ENCODE measurements around the gene MSANTD1.

The MSANTD1 gene

DNA sequence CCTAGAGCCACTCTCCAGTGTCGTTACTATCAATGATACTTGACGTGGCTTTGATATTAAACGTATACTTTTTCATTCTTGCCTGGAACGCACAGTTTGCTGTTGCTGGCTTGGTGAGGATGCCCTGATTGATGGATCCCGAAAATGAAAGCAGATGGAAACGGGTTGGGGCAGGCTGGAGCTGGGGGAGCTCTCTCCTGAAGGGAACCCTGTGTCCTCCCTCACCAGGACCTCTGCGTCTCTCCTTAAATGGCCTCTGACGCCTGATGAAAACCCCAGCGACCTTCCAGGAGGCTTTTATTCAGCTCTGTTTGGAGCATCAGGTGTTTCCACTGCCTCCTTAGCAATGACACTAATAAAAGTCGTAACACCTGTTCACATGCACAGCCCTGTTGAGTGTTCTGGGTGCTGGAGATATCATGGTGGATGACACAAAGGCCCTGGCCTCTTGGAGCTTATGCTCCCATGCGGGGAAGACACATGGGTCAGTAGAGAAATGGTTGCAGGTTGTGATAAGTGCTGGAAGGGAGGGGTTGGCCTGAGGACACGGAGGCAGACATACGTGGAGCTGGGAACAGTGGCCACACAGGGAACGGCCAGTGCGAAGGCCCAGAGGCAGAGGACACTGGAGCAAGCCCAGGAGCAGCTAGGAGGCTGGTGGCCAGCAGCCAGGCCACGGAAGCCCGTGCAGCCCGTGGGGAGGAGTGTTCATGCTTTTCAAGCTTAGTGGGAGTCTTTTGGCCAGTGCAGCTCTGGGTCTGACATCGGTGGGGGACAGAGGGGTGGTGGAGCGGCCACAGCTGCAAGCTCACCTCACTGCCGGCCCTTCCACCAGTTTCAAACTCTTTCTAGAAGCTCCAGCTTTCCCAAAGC is 7.5 kb downstream of the MSANTD1 start:
- TF ChIP-seq, protein P1, sequence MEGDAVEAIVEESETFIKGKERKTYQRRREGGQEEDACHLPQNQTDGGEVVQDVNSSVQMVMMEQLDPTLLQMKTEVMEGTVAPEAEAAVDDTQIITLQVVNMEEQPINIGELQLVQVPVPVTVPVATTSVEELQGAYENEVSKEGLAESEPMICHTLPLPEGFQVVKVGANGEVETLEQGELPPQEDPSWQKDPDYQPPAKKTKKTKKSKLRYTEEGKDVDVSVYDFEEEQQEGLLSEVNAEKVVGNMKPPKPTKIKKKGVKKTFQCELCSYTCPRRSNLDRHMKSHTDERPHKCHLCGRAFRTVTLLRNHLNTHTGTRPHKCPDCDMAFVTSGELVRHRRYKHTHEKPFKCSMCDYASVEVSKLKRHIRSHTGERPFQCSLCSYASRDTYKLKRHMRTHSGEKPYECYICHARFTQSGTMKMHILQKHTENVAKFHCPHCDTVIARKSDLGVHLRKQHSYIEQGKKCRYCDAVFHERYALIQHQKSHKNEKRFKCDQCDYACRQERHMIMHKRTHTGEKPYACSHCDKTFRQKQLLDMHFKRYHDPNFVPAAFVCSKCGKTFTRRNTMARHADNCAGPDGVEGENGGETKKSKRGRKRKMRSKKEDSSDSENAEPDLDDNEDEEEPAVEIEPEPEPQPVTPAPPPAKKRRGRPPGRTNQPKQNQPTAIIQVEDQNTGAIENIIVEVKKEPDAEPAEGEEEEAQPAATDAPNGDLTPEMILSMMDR (IDR thresholded peaks at IDR 0.05; ENCODE audit: low read depth, low read length, poor library complexity, severe bottlenecking), result no peak
- TF ChIP-seq EZH2phosphoT487 (IDR thresholded peaks at IDR 0.05; ENCODE audit: borderline replicate concordance, low read length), result no peak
- H4K20me1 ChIP-seq (ENCODE audit: control insufficient read depth, insufficient read depth, low read depth, low read length), result no peaks in the 10 kb centered on the region
- no peak overlapping the region for H3K4me2 ChIP-seq (ENCODE audit: low read length)
- H3K4me3 ChIP-seq (ENCODE audit: low read length), result no peak overlapping the region
- no peak overlapping the region for H3K27ac ChIP-seq (ENCODE audit: low read depth, low read length)
- peaks cover 21% of the 10 kb centered on the region for H3K4me1 ChIP-seq (ENCODE audit: control insufficient read depth, low read length)
- no peaks in the 10 kb centered on the region for H3K79me2 ChIP-seq (ENCODE audit: control insufficient read depth, low read length)
- no peaks in the 10 kb centered on the region for H3F3A ChIP-seq (ENCODE audit: control insufficient read depth, insufficient read depth)
- H3K9me3 ChIP-seq (ENCODE audit: control insufficient read depth, insufficient read depth, low read length), result no peaks in the 10 kb centered on the region
- H3K9me2 ChIP-seq (replicated peaks; ENCODE audit: control insufficient read depth, low read length), result no peaks in the 10 kb centered on the region
- H3K36me3 ChIP-seq (ENCODE audit: control insufficient read depth, low read length), result no peaks in the 10 kb centered on the region
- H3K27me3 ChIP-seq (ENCODE audit: control insufficient read depth, low read length), result peaks cover 12% of the 10 kb centered on the region; the same call in 1 of the 2 replicates

DNA sequence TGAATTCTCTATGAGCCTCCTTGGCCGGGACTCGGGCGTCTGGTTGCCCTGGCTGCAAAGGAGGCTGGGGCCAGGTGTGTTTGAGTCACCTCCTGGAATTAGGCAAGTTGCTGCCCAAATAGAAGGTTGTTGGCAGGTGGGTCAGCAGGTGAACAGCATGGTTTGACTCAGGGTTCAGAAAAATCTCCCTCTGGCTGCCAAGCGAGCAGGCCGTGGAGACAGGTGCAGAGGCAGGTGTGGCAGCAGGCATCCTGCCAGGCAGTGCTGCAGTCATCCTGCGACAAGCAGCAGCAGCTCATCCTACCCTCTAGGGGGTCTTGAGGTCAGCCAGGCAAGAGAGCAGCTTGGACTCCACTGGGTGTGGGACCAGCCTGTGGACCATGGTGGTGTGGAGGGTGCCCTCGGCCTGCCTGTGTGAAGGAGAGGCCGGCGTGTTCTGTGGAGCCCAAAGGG is 8.2 kb downstream of the MSANTD1 start:
- H3K4me2 ChIP-seq (ENCODE audit: low read length), result peak overlapping the region; percentile 34; the same call in 1 of the 2 replicates

DNA sequence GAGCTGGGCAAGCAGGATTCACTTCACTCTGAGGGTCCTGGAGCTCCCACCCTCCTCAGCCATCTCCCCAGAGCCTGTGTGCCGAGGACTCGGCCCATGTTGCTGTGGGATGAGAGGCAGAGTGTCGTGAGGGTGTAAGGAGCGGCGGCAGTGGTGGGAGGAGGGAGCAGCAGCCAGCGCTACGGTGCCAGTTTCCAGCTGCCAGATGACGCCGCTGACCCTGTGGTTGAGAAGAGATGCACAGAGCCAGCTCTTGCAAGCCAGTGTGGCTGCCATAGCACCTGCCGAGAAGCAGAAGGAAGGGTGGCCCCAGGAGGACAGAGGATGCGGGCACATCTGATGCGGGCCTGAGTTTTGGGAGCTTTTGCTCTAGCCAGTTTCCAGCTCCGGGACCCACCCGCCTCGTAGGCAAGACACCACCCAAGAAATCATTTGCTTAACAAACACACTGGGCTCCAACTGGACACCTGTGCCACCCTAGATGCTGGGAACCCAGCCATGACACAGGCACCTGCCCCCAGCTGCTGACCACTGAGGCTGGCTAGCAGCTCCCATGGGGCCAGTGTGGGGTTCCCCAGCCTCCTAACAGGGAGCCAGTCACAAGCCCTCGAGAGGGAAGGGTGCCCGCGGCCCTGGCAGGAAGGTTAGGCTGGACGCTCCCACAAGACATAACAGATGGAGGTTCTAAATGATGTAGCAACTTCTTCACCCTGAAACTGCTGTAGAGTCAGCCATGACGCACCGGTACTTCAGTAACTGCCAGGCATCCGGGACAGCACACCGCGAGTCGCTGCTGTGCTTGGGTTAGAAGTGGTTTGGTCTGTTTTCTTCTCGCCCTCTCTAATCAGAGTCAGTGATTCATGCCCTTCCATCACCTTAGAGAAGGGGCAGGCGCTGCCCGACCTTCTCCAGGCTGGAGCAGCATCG is 8.9 kb downstream of the MSANTD1 start:
- no peaks in the 10 kb centered on the region for H3K9me2 ChIP-seq (replicated peaks; ENCODE audit: control insufficient read depth, low read length)
- H4K20me1 ChIP-seq (ENCODE audit: control insufficient read depth, insufficient read depth, low read depth, low read length), result no peaks in the 10 kb centered on the region
- TF ChIP-seq, protein P1 (IDR thresholded peaks at IDR 0.05; ENCODE audit: low read depth, low read length, poor library complexity, severe bottlenecking), result no peak
- TF ChIP-seq EZH2phosphoT487 (IDR thresholded peaks at IDR 0.05; ENCODE audit: borderline replicate concordance, low read length), result no peak
- no peak overlapping the region for H3K4me3 ChIP-seq (ENCODE audit: low read length)
- H3F3A ChIP-seq (ENCODE audit: control insufficient read depth, insufficient read depth), result no peaks in the 10 kb centered on the region
- H3K27me3 ChIP-seq (ENCODE audit: control insufficient read depth, low read length), result peaks cover 12% of the 10 kb centered on the region; the same call in 1 of the 2 replicates
- H3K9me3 ChIP-seq (ENCODE audit: control insufficient read depth, insufficient read depth, low read length), result no peaks in the 10 kb centered on the region
- no peaks in the 10 kb centered on the region for H3K79me2 ChIP-seq (ENCODE audit: control insufficient read depth, low read length)
- no peak overlapping the region for H3K27ac ChIP-seq (ENCODE audit: low read depth, low read length)
- H3K4me1 ChIP-seq (ENCODE audit: control insufficient read depth, low read length), result peaks cover 21% of the 10 kb centered on the region
- peak overlapping the region; percentile 34 for H3K4me2 ChIP-seq (ENCODE audit: low read length)
- H3K36me3 ChIP-seq (ENCODE audit: control insufficient read depth, low read length), result no peaks in the 10 kb centered on the region

More for the DNA sequence above, 8.2 kb downstream of the MSANTD1 start:
- no peak overlapping the region for H3K4me3 ChIP-seq (ENCODE audit: low read length)
- TF ChIP-seq, protein P1 (IDR thresholded peaks at IDR 0.05; ENCODE audit: low read depth, low read length, poor library complexity, severe bottlenecking), result no peak
- TF ChIP-seq EZH2phosphoT487 (IDR thresholded peaks at IDR 0.05; ENCODE audit: borderline replicate concordance, low read length), result no peak
- no peaks in the 10 kb centered on the region for H3K79me2 ChIP-seq (ENCODE audit: control insufficient read depth, low read length)
- no peaks in the 10 kb centered on the region for H3K9me2 ChIP-seq (replicated peaks; ENCODE audit: control insufficient read depth, low read length)
- no peaks in the 10 kb centered on the region for H3K9me3 ChIP-seq (ENCODE audit: control insufficient read depth, insufficient read depth, low read length)
- peaks cover 21% of the 10 kb centered on the region for H3K4me1 ChIP-seq (ENCODE audit: control insufficient read depth, low read length)
- no peaks in the 10 kb centered on the region for H3F3A ChIP-seq (ENCODE audit: control insufficient read depth, insufficient read depth)
- H3K27ac ChIP-seq (ENCODE audit: low read depth, low read length), result no peak overlapping the region
- H3K36me3 ChIP-seq (ENCODE audit: control insufficient read depth, low read length), result no peaks in the 10 kb centered on the region
- H3K27me3 ChIP-seq (ENCODE audit: control insufficient read depth, low read length), result peaks cover 12% of the 10 kb centered on the region; the same call in 1 of the 2 replicates
- no peaks in the 10 kb centered on the region for H4K20me1 ChIP-seq (ENCODE audit: control insufficient read depth, insufficient read depth, low read depth, low read length)
